GM23248 (cell line): ENCODE data around the gene CNTROB. TPM values are rescaled to one million over a fixed set of nuclear protein-coding genes. Genes with fewer than 3 reads are reported as not detected.

Experiments used
- DNase-seq: peaks from one replicate; pipeline ENCODE4 v3.0.0-alpha.2; 2015
- H2AFZ ChIP-seq: fragments of 200-600 bp; sonication (generic); 2 replicates; pipeline ENCODE4 v1.6.1; 2016; ENCODE audit warnings: antibody characterized with exemption
- H3F3A ChIP-seq: fragments of 200-600 bp; sonication (generic); 2 replicates; pipeline ENCODE4 v1.6.1; 2016; ENCODE audit warnings: mild to moderate bottlenecking, antibody characterized with exemption, mixed run types; ENCODE audit not compliant: insufficient read depth
- H3K27ac ChIP-seq: fragments of 200-600 bp; sonication (generic); 2 replicates; pipeline ENCODE4 v1.5.1; 2016; ENCODE audit warnings: mild to moderate bottlenecking
- H3K27me3 ChIP-seq: fragments of 200-600 bp; sonication (generic); replicated peaks from 2 replicates; pipeline ENCODE4 v1.6.1; 2016; ENCODE audit warnings: mild to moderate bottlenecking; ENCODE audit not compliant: insufficient read depth
- H3K36me3 ChIP-seq: fragments of 200-600 bp; sonication (generic); 2 replicates; pipeline ENCODE4 v1.6.1; 2016; ENCODE audit warnings: low read depth, mild to moderate bottlenecking
- H3K4me1 ChIP-seq: fragments of 200-600 bp; sonication (generic); 2 replicates; pipeline ENCODE4 v1.6.1; 2016; ENCODE audit warnings: mild to moderate bottlenecking; ENCODE audit not compliant: insufficient read depth
- H3K4me2 ChIP-seq: fragments of 200-600 bp; sonication (generic); one replicate; pipeline ENCODE4 v1.6.1; 2016; ENCODE audit warnings: mild to moderate bottlenecking; ENCODE audit not compliant: unreplicated experiment
- H3K4me3 ChIP-seq: fragments of 200-600 bp; sonication (generic); 2 replicates; pipeline ENCODE4 v1.5.1; 2016; ENCODE audit warnings: mild to moderate bottlenecking
- H3K79me2 ChIP-seq: fragments of 200-600 bp; sonication (generic); 2 replicates; pipeline ENCODE4 v1.6.1; 2016; ENCODE audit warnings: mild to moderate bottlenecking; ENCODE audit not compliant: insufficient read depth
- H3K9ac ChIP-seq: fragments of 200-600 bp; sonication (generic); 2 replicates; pipeline ENCODE4 v1.6.1; 2016; ENCODE audit warnings: mild to moderate bottlenecking
- H3K9me2 ChIP-seq: fragments of 200-600 bp; sonication (generic); 2 replicates; pipeline ENCODE4 v1.6.1; 2016; ENCODE audit warnings: mixed run types, mild to moderate bottlenecking, moderate library complexity; ENCODE audit not compliant: insufficient read depth
- H3K9me3 ChIP-seq: fragments of 200-600 bp; sonication (generic); one replicate; pipeline ENCODE4 v1.6.1; 2017; ENCODE audit warnings: low read depth
- H4K20me1 ChIP-seq: fragments of 200-600 bp; sonication (generic); 2 replicates; pipeline ENCODE4 v1.6.0; 2016; ENCODE audit not compliant: insufficient read depth
- EZH2 ChIP-seq: fragments of 200-600 bp; sonication (generic); IDR thresholded peaks from 2 replicates; pipeline ENCODE4 v1.6.1; 2018; ENCODE audit warnings: antibody characterized with exemption, mild to moderate bottlenecking; ENCODE audit not compliant: insufficient read depth, poor library complexity, severe bottlenecking
- EZH2phosphoT487 ChIP-seq: fragments of 200-600 bp; sonication (generic); IDR thresholded peaks from 2 replicates; pipeline ENCODE4 v1.6.1; 2018; ENCODE audit warnings: antibody characterized with exemption, moderate library complexity, mild to moderate bottlenecking, low read depth; ENCODE audit not compliant: insufficient read depth
- WGBS, 2 experiments: methylation state at CpG; one replicate each; pipeline ENCODE4 v1.1.6; 2015 to 2017; ENCODE audit warnings: low lambda C conversion rate in 2 of 2, low coverage in 1 of 2; ENCODE audit errors: missing lambda C conversion rate in 2 of 2; 5-methylcytosine and 5-hydroxymethylcytosine counted together
- in situ Hi-C: fragments of 300-500 bp; cut with MboI; formaldehyde crosslinking; loops from 2 replicates; pipeline ENCODE4 v1.15.0; 2020
- polyA plus RNA-seq: library from polyadenylated mRNA; unstranded; fragments of >200 nt; fragmentation: Nextera tagmentation; extraction: Ambion mirVana; gene quantifications from 2 replicates; pipeline ENCODE4 v1.2.1, GENCODE V29; 2016
- total RNA-seq: library from RNA; depleted of rRNA; stranded (reverse); fragments of >200 nt; shearing (Covaris generic); gene quantifications from 2 replicates; pipeline ENCODE4 v1.2.3, GENCODE V29; 2014

CNTROB gene
- total and polyA plus RNA-seq, 2 experiments from 2014 or later: 17.9 to 21.2 TPM

- H3K27me3 ChIP-seq: no peaks in the 10 kb centered on the region
- H3K4me3 ChIP-seq: peak overlapping the region; percentile 49
- peak overlapping the region; percentile 70 for H2AFZ ChIP-seq
- peak overlapping the region; percentile 67 for H3K4me2 ChIP-seq
- peak overlapping the region; percentile 73 for H3K27ac ChIP-seq
- no peaks in the 10 kb centered on the region for H3K79me2 ChIP-seq
- H3K9ac ChIP-seq: peak overlapping the region; percentile 49
- WGBS, 2 experiments: 3 to 4% methylated on average over 7 of the region's 7 CpGs
- TF ChIP-seq EZH2phosphoT487 (no peak), EZH2 (no peak)
- H3K4me1 ChIP-seq: peaks cover 23% of the 10 kb centered on the region
- H3K36me3 ChIP-seq: no peaks in the 10 kb centered on the region
- in situ Hi-C loops: no loop called here
- peak; percentile 92 for DNase-seq
- H3K9me3 ChIP-seq: no peaks in the 10 kb centered on the region
- peaks cover 21% of the 10 kb centered on the region for H3F3A ChIP-seq
- H3K9me2 ChIP-seq: no peaks in the 10 kb centered on the region
- H4K20me1 ChIP-seq: no peaks in the 10 kb centered on the region
Measured at GRCh38 chr17:7982173-7982572, 50.2 kb downstream of the CNTROB start.

- H2AFZ ChIP-seq: peak overlapping the region; percentile 70
- H3K4me1 ChIP-seq: peaks cover 28% of the 10 kb centered on the region
- in situ Hi-C loops: no loop called here
- H3F3A ChIP-seq: peaks cover 25% of the 10 kb centered on the region
- H3K36me3 ChIP-seq: no peaks in the 10 kb centered on the region
- peak overlapping the region; percentile 73 for H3K27ac ChIP-seq
- peak overlapping the region; percentile 49 for H3K4me3 ChIP-seq
- H3K9me2 ChIP-seq: no peaks in the 10 kb centered on the region
- WGBS, 2 experiments: 76 to 78% methylated on average over 6 of the region's 6 CpGs
- peak overlapping the region; percentile 49 for H3K9ac ChIP-seq
- H3K4me2 ChIP-seq: peak overlapping the region; percentile 67
- TF ChIP-seq EZH2phosphoT487 (no peak), EZH2 (no peak)
- H4K20me1 ChIP-seq: no peaks in the 10 kb centered on the region
- peak; percentile 58 for DNase-seq
- H3K9me3 ChIP-seq: no peaks in the 10 kb centered on the region
- no peaks in the 10 kb centered on the region for H3K79me2 ChIP-seq
- no peaks in the 10 kb centered on the region for H3K27me3 ChIP-seq
Measured at GRCh38 chr17:7982666-7983065, 50.7 kb downstream of the CNTROB start.

GRCh38 chr17:7984904-7985303 lies 52.9 kb downstream of the CNTROB start:
- Histone ChIP-seq H3K4me1 (peaks cover 29% of the 10 kb centered on the region), H3K9ac (no peak overlapping the region), H3K79me2 (no peaks in the 10 kb centered on the region), H3K27ac (no peak overlapping the region), H4K20me1 (no peaks in the 10 kb centered on the region), H3K4me2 (no peak overlapping the region), H3F3A (peaks cover 41% of the 10 kb centered on the region), H3K9me2 (no peaks in the 10 kb centered on the region), H3K4me3 (no peak overlapping the region), H3K27me3 (no peaks in the 10 kb centered on the region), H2AFZ (no peak overlapping the region), H3K36me3 (no peaks in the 10 kb centered on the region), H3K9me3 (no peaks in the 10 kb centered on the region)
- in situ Hi-C loops: no loop called here
- TF ChIP-seq EZH2 (no peak), EZH2phosphoT487 (no peak)
- WGBS, 2 experiments: 87% methylated on average over 9 of the region's 9 CpGs
- DNase-seq: no peak

- no peaks in the 10 kb centered on the region for H3K9me2 ChIP-seq
- H3K79me2 ChIP-seq: no peaks in the 10 kb centered on the region
- WGBS, 2 experiments: 38 to 40% methylated on average over 12 of the region's 12 CpGs
- no peaks in the 10 kb centered on the region for H4K20me1 ChIP-seq
- peak overlapping the region; percentile 21 for H3K4me3 ChIP-seq
- H3K27ac ChIP-seq: peak overlapping the region; percentile 47
- H3F3A ChIP-seq: peaks cover 33% of the 10 kb centered on the region
- peak overlapping the region; percentile 67 for H3K4me2 ChIP-seq
- H3K4me1 ChIP-seq: peaks cover 20% of the 10 kb centered on the region
- H3K9me3 ChIP-seq: no peaks in the 10 kb centered on the region
- in situ Hi-C loops: no loop called here
- H2AFZ ChIP-seq: peak overlapping the region; percentile 58
- H3K9ac ChIP-seq: 0 out of 2 replicates have a peak overlapping the region, but pooled peaks have one; percentile 14
- H3K27me3 ChIP-seq: no peaks in the 10 kb centered on the region
- no peak for TF ChIP-seq EZH2
- no peak for TF ChIP-seq EZH2phosphoT487
- H3K36me3 ChIP-seq: no peaks in the 10 kb centered on the region
- peak; percentile 65 for DNase-seq
Measured at GRCh38 chr17:7987112-7987893, 55.3 kb downstream of the CNTROB start.
